HEK293 (cell line): ENCODE data around the gene DMBX1.

Experiments used
- GLI2 ChIP-seq: fragments of 450-650 bp; formaldehyde crosslinking; IDR thresholded peaks from 2 replicates; pipeline ENCODE4; 2017; ENCODE audit warnings: missing biosample characterization, missing genetic modification characterization, low read depth, borderline replicate concordance
- HOXC10 ChIP-seq: sonication (generic); formaldehyde crosslinking; IDR thresholded peaks from 2 replicates; pipeline ENCODE4 v1.8.1; 2023; ENCODE audit warnings: mild to moderate bottlenecking, missing genetic modification reagents
- KLF10 ChIP-seq: fragments of 450-650 bp; IDR thresholded peaks from 2 replicates; pipeline ENCODE4 v1.5.1; 2018; ENCODE audit warnings: missing biosample characterization, mild to moderate bottlenecking, missing genetic modification characterization
- KLF8 ChIP-seq: fragments of 450-650 bp; formaldehyde crosslinking; IDR thresholded peaks from 2 replicates; pipeline ENCODE4 v1.5.1; 2016; ENCODE audit warnings: missing biosample characterization, missing genetic modification characterization
- OVOL3 ChIP-seq: fragments of 450-650 bp; formaldehyde crosslinking; IDR thresholded peaks from 2 replicates; pipeline ENCODE4 v1.5.1; 2016; ENCODE audit warnings: missing biosample characterization, missing genetic modification characterization
- PRDM1 ChIP-seq: fragments of 450-650 bp; formaldehyde crosslinking; IDR thresholded peaks from 2 replicates; pipeline ENCODE4; 2016; ENCODE audit warnings: missing biosample characterization, missing genetic modification characterization
- RBAK ChIP-seq: fragments of 450-650 bp; formaldehyde crosslinking; IDR thresholded peaks from 2 replicates; pipeline ENCODE4 v1.5.1; 2016; ENCODE audit warnings: missing biosample characterization, missing genetic modification characterization
- ZBTB21 ChIP-seq: fragments of 450-650 bp; formaldehyde crosslinking; IDR thresholded peaks from 2 replicates; pipeline ENCODE4 v1.5.1; 2017; ENCODE audit warnings: missing biosample characterization, missing genetic modification characterization
- ZBTB48 ChIP-seq: fragments of 450-650 bp; formaldehyde crosslinking; IDR thresholded peaks from 2 replicates; pipeline ENCODE4 v1.5.1; 2016; ENCODE audit warnings: missing biosample characterization, missing genetic modification characterization
- ZBTB7A ChIP-seq: fragments of 450-650 bp; formaldehyde crosslinking; IDR thresholded peaks from 2 replicates; pipeline ENCODE4 v1.5.1; 2016; ENCODE audit warnings: low read depth, missing biosample characterization, missing genetic modification characterization
- ZNF16 ChIP-seq: fragments of 450-650 bp; formaldehyde crosslinking; IDR thresholded peaks from 2 replicates; pipeline ENCODE4 v1.5.1; 2016; ENCODE audit warnings: low read depth, missing biosample characterization, missing genetic modification characterization
- ZNF2 ChIP-seq: fragments of 450-650 bp; formaldehyde crosslinking; IDR thresholded peaks from 2 replicates; pipeline ENCODE4 v1.5.1; 2016; ENCODE audit warnings: missing biosample characterization, missing genetic modification characterization
- ZNF211 ChIP-seq: fragments of 450-650 bp; formaldehyde crosslinking; IDR thresholded peaks from 2 replicates; pipeline ENCODE4 v1.5.1; 2016; ENCODE audit warnings: low read depth, missing biosample characterization, missing genetic modification characterization
- ZNF239 ChIP-seq: fragments of 450-650 bp; formaldehyde crosslinking; IDR thresholded peaks from 2 replicates; pipeline ENCODE4 v1.5.1; 2016; ENCODE audit warnings: missing biosample characterization, missing genetic modification characterization
- ZNF292 ChIP-seq: fragments of 450-650 bp; formaldehyde crosslinking; IDR thresholded peaks from 2 replicates; pipeline ENCODE4 v1.5.1; 2016; ENCODE audit warnings: low read depth, missing biosample characterization, missing genetic modification characterization, borderline replicate concordance
- ZNF311 ChIP-seq: fragments of 450-650 bp; formaldehyde crosslinking; IDR thresholded peaks from 2 replicates; pipeline ENCODE4 v1.5.1; 2017; ENCODE audit warnings: missing biosample characterization, missing genetic modification characterization, borderline replicate concordance
- ZNF341 ChIP-seq: fragments of 450-650 bp; formaldehyde crosslinking; IDR thresholded peaks from 2 replicates; pipeline ENCODE4; 2016; ENCODE audit warnings: low read depth, missing biosample characterization, missing genetic modification characterization
- ZNF37A ChIP-seq: fragments of 450-650 bp; IDR thresholded peaks from 2 replicates; pipeline ENCODE4 v1.5.1; 2018; ENCODE audit warnings: missing biosample characterization, missing genetic modification characterization
- ZNF416 ChIP-seq: fragments of 450-650 bp; formaldehyde crosslinking; IDR thresholded peaks from 2 replicates; pipeline ENCODE4 v1.5.1; 2016; ENCODE audit warnings: missing biosample characterization, missing genetic modification characterization
- ZNF510 ChIP-seq: fragments of 450-650 bp; formaldehyde crosslinking; IDR thresholded peaks from 2 replicates; pipeline ENCODE4 v1.5.1; 2018; ENCODE audit warnings: mild to moderate bottlenecking, missing genetic modification characterization, missing biosample characterization; ENCODE audit not compliant: insufficient replicate concordance
- ZNF530 ChIP-seq: fragments of 450-650 bp; formaldehyde crosslinking; IDR thresholded peaks from 2 replicates; pipeline ENCODE4 v1.5.1; 2016; ENCODE audit warnings: low read depth, missing biosample characterization, missing genetic modification characterization
- ZNF596 ChIP-seq: fragments of 450-650 bp; IDR thresholded peaks from 2 replicates; pipeline ENCODE4 v1.5.0; 2018; ENCODE audit warnings: missing biosample characterization, mild to moderate bottlenecking, missing genetic modification characterization, moderate library complexity
- ZNF600 ChIP-seq: fragments of 450-650 bp; formaldehyde crosslinking; IDR thresholded peaks from 2 replicates; pipeline ENCODE4 v1.5.1; 2016; ENCODE audit warnings: missing biosample characterization, missing genetic modification characterization
- ZNF621 ChIP-seq: fragments of 450-650 bp; formaldehyde crosslinking; IDR thresholded peaks from 2 replicates; pipeline ENCODE4 v1.5.1; 2017; ENCODE audit warnings: missing biosample characterization, missing genetic modification characterization
- ZNF624 ChIP-seq: fragments of 450-650 bp; formaldehyde crosslinking; IDR thresholded peaks from 2 replicates; pipeline ENCODE4 v1.5.1; 2017; ENCODE audit warnings: missing biosample characterization, missing genetic modification characterization
- ZNF626 ChIP-seq: fragments of 450-650 bp; sonication (Bioruptor Pico); formaldehyde crosslinking; IDR thresholded peaks from 2 replicates; pipeline ENCODE4 v1.5.1; 2018; ENCODE audit warnings: missing biosample characterization, missing genetic modification characterization, inconsistent platforms
- ZNF629 ChIP-seq: fragments of 450-650 bp; formaldehyde crosslinking; IDR thresholded peaks from 2 replicates; pipeline ENCODE4 v1.5.1; 2017; ENCODE audit warnings: missing biosample characterization, missing genetic modification characterization
- ZNF837 ChIP-seq: fragments of 450-650 bp; formaldehyde crosslinking; IDR thresholded peaks from 2 replicates; pipeline ENCODE4 v1.5.1; 2016; ENCODE audit warnings: missing biosample characterization, missing genetic modification characterization
- ZXDB ChIP-seq: fragments of 450-650 bp; formaldehyde crosslinking; IDR thresholded peaks from 2 replicates; pipeline ENCODE4 v1.5.1; 2016; ENCODE audit warnings: missing biosample characterization, missing genetic modification characterization
- TF ChIP-seq, protein P1 (sequence below): fragments of 450-650 bp; formaldehyde crosslinking; IDR thresholded peaks from 2 replicates; pipeline ENCODE4 v1.5.1; 2016; ENCODE audit warnings: missing biosample characterization, missing genetic modification characterization
- TF ChIP-seq, protein P2 (sequence below): fragments of 450-650 bp; formaldehyde crosslinking; IDR thresholded peaks from 2 replicates; pipeline ENCODE4 v1.5.1; 2016; ENCODE audit warnings: missing biosample characterization, missing genetic modification characterization
- TF ChIP-seq, protein P3 (sequence below): IDR thresholded peaks from 2 replicates; pipeline ENCODE4 v1.6.1; 2011; ENCODE audit warnings: mild to moderate bottlenecking, low read depth, low read length, borderline replicate concordance
- TF ChIP-seq, protein P4 (sequence below): fragments of 450-650 bp; formaldehyde crosslinking; IDR thresholded peaks from 2 replicates; pipeline ENCODE4 v1.5.1; 2016; ENCODE audit warnings: missing biosample characterization, missing genetic modification characterization
- TF ChIP-seq, protein P5 (sequence below): fragments of 450-650 bp; formaldehyde crosslinking; IDR thresholded peaks from 2 replicates; pipeline ENCODE4 v1.5.1; 2016; ENCODE audit warnings: missing biosample characterization, missing genetic modification characterization
- TF ChIP-seq, protein P6 (sequence below): fragments of 450-650 bp; IDR thresholded peaks from 2 replicates; pipeline ENCODE4 v1.5.1; 2018; ENCODE audit warnings: missing biosample characterization, missing genetic modification characterization

Gene DMBX1

DNA sequence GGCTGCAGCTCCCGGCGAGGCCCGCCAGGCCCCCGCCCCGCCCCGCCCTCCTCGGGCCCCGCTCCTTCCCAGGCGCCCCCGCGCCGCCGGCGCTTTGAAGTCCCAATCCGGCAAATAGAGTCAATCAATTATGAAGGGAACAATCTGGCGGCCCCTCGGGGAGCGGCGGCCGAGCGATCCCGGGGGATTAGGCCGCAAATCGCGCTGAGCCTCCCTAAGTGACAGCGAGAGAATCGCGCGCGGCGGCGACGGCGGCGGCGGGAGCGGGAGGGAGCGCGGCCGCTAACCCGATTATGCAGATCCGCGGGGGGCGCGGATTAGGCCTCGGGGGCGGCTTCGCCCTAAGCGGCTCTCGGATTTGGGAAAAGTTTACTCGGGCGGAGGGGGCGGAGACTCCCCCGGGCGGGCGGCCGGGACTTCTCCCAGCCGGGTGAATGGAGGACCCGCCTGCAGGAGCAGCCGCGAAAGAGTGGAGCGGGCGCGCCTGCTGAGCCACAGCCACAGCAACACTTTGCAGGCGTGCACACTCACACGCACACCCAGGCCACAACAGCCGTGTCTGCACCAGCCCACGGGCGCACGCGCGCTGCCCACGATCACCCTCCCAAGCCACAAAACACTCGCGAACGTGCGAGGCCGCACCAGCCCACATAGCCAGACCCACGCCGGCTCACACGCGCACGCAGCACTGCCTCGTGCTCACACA, 23.0 kb upstream of the DMBX1 start (continued):
- TF ChIP-seq, protein P1, sequence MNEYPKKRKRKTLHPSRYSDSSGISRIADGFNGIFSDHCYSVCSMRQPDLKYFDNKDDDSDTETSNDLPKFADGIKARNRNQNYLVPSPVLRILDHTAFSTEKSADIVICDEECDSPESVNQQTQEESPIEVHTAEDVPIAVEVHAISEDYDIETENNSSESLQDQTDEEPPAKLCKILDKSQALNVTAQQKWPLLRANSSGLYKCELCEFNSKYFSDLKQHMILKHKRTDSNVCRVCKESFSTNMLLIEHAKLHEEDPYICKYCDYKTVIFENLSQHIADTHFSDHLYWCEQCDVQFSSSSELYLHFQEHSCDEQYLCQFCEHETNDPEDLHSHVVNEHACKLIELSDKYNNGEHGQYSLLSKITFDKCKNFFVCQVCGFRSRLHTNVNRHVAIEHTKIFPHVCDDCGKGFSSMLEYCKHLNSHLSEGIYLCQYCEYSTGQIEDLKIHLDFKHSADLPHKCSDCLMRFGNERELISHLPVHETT (tag by site-specific recombination), result no peak
- no peak for TF ChIP-seq ZBTB48 (tag by site-specific recombination)
- TF ChIP-seq GLI2 (tag by site-specific recombination), result no peak
- TF ChIP-seq, protein P2, sequence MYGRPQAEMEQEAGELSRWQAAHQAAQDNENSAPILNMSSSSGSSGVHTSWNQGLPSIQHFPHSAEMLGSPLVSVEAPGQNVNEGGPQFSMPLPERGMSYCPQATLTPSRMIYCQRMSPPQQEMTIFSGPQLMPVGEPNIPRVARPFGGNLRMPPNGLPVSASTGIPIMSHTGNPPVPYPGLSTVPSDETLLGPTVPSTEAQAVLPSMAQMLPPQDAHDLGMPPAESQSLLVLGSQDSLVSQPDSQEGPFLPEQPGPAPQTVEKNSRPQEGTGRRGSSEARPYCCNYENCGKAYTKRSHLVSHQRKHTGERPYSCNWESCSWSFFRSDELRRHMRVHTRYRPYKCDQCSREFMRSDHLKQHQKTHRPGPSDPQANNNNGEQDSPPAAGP (tag by site-specific recombination), result no peak
- TF ChIP-seq ZNF837 (tag by site-specific recombination), result no peak
- TF ChIP-seq HOXC10 (CRISPR knock-in tag), result no peak
- TF ChIP-seq KLF10 (tag by site-specific recombination), result no peak
- TF ChIP-seq ZNF510 (tag by site-specific recombination), result no peak
- TF ChIP-seq ZNF530 (tag by site-specific recombination), result no peak
- TF ChIP-seq, protein P3, sequence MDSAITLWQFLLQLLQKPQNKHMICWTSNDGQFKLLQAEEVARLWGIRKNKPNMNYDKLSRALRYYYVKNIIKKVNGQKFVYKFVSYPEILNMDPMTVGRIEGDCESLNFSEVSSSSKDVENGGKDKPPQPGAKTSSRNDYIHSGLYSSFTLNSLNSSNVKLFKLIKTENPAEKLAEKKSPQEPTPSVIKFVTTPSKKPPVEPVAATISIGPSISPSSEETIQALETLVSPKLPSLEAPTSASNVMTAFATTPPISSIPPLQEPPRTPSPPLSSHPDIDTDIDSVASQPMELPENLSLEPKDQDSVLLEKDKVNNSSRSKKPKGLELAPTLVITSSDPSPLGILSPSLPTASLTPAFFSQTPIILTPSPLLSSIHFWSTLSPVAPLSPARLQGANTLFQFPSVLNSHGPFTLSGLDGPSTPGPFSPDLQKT, result no peak
- peak; percentile 18; the same call in 1 of the 2 replicates for TF ChIP-seq KLF8
- no peak for TF ChIP-seq ZNF624 (tag by site-specific recombination)
- TF ChIP-seq, protein P4, sequence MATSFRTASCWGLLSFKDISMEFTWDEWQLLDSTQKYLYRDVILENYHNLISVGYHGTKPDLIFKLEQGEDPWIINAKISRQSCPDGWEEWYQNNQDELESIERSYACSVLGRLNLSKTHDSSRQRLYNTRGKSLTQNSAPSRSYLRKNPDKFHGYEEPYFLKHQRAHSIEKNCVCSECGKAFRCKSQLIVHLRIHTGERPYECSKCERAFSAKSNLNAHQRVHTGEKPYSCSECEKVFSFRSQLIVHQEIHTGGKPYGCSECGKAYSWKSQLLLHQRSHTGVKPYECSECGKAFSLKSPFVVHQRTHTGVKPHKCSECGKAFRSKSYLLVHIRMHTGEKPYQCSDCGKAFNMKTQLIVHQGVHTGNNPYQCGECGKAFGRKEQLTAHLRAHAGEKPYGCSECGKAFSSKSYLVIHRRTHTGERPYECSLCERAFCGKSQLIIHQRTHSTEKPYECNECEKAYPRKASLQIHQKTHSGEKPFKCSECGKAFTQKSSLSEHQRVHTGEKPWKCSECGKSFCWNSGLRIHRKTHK (tag by site-specific recombination), result no peak
- no peak for TF ChIP-seq ZBTB21 (tag by site-specific recombination)
- no peak for TF ChIP-seq RBAK
- no peak for TF ChIP-seq ZNF211
- TF ChIP-seq OVOL3 (tag by site-specific recombination), result no peak
- no peak for TF ChIP-seq ZXDB (tag by site-specific recombination)
- TF ChIP-seq ZNF341 (tag by site-specific recombination), result peak; percentile 25
- TF ChIP-seq ZNF621, result no peak
- no peak for TF ChIP-seq ZNF16
- no peak for TF ChIP-seq ZNF292
- TF ChIP-seq ZNF416 (tag by site-specific recombination), result no peak
- TF ChIP-seq, protein P5, sequence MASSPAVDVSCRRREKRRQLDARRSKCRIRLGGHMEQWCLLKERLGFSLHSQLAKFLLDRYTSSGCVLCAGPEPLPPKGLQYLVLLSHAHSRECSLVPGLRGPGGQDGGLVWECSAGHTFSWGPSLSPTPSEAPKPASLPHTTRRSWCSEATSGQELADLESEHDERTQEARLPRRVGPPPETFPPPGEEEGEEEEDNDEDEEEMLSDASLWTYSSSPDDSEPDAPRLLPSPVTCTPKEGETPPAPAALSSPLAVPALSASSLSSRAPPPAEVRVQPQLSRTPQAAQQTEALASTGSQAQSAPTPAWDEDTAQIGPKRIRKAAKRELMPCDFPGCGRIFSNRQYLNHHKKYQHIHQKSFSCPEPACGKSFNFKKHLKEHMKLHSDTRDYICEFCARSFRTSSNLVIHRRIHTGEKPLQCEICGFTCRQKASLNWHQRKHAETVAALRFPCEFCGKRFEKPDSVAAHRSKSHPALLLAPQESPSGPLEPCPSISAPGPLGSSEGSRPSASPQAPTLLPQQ (tag by site-specific recombination), result no peak
- TF ChIP-seq ZBTB7A (tag by site-specific recombination), result no peak
- TF ChIP-seq ZNF37A (tag by site-specific recombination), result no peak
- TF ChIP-seq ZNF239 (tag by site-specific recombination), result no peak
- no peak for TF ChIP-seq ZNF596 (tag by site-specific recombination)
- no peak for TF ChIP-seq ZNF629 (tag by site-specific recombination)
- TF ChIP-seq, protein P6, sequence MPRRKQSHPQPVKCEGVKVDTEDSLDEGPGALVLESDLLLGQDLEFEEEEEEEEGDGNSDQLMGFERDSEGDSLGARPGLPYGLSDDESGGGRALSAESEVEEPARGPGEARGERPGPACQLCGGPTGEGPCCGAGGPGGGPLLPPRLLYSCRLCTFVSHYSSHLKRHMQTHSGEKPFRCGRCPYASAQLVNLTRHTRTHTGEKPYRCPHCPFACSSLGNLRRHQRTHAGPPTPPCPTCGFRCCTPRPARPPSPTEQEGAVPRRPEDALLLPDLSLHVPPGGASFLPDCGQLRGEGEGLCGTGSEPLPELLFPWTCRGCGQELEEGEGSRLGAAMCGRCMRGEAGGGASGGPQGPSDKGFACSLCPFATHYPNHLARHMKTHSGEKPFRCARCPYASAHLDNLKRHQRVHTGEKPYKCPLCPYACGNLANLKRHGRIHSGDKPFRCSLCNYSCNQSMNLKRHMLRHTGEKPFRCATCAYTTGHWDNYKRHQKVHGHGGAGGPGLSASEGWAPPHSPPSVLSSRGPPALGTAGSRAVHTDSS (tag by site-specific recombination), result no peak
- no peak for TF ChIP-seq ZNF626 (tag by site-specific recombination)
- TF ChIP-seq ZNF2 (tag by site-specific recombination), result no peak
- peak; percentile 49; the same call in 1 of the 2 replicates for TF ChIP-seq ZNF600 (tag by site-specific recombination)
- TF ChIP-seq ZNF311 (tag by site-specific recombination), result no peak
- TF ChIP-seq PRDM1 (tag by site-specific recombination), result no peak
